Natural killer cell treated with Interleukin-12 subunit alpha and Interleukin-12 subunit beta and Interleukin-15 and Interleukin-18, amount 100 ng/mL, for 72 hours (primary cell): ENCODE results near the gene KATNB1. TPM values are rescaled to one million over a fixed set of nuclear protein-coding genes. Genes with fewer than 3 reads are reported as not detected.
A peak's percentile ranks its signal among the peaks of the same experiment; 100 is the strongest.

Experiments used
- ATAC-seq, 2 donors: fragments of 150-1000 bp; cut with Tn5 transposase in 1 of 2; sonication (Bioruptor Pico), chemical (Tn5 transposase) in 1 of 2; 2 replicates each; pipeline ENCODE4 v1.10.0; 2021
- DNase-seq: peaks from one replicate; pipeline ENCODE4 v3.0.0; 2022; ENCODE audit warnings: low spot score
- H3K27ac Mint-ChIP-seq, 2 donors: 1 replicate in 1 of 2; 2 replicates in 1 of 2; pipeline ENCODE4 v1.8.0; 2022; ENCODE audit warnings: mixed read lengths in 2 of 2, mild to moderate bottlenecking in 1 of 2, moderate library complexity in 1 of 2
- H3K27me3 Mint-ChIP-seq, 2 donors: 1 replicate in 1 of 2; 2 replicates in 1 of 2; pipeline ENCODE4 v1.8.0; 2022; ENCODE audit warnings: mixed read lengths in 2 of 2
- H3K36me3 Mint-ChIP-seq: one replicate; pipeline ENCODE4 v1.8.0; 2022; ENCODE audit warnings: mixed read lengths
- H3K4me1 Mint-ChIP-seq, 2 donors: 1 replicate in 1 of 2; 2 replicates in 1 of 2; pipeline ENCODE4 v1.8.0; 2022; ENCODE audit warnings: low read depth in 2 of 2, mixed read lengths in 2 of 2, mild to moderate bottlenecking in 1 of 2
- H3K4me3 Mint-ChIP-seq: one replicate; pipeline ENCODE4 v1.8.0; 2022; ENCODE audit warnings: mixed read lengths
- H3K9me3 Mint-ChIP-seq: 2 replicates; pipeline ENCODE4 v1.8.0; 2022; ENCODE audit warnings: mixed read lengths
- total RNA-seq, 2 donors: library from RNA; stranded (reverse); gene quantifications; one replicate each; pipeline ENCODE4 v1.2.3, GENCODE V29; 2022

The KATNB1 gene
- total RNA-seq, 2 donors from 2014 or later = 33.7 to 65.3 TPM

GRCh38 chr16:57802341-57803133 lies 67.0 kb downstream of the KATNB1 start, which contains the start of gene KIFC3:
Gene KIFC3, minus strand, starts transcription at chr16:57802491. Its CDS starts 4,248 bp downstream, at chr16:57798243.
- peak; percentile 88 to 91 for ATAC-seq
- H3K9me3 Mint-ChIP-seq = no peaks in the 10 kb centered on the region
- no peaks in the 10 kb centered on the region for H3K27me3 Mint-ChIP-seq
- peak within 1 kb of the TSS; percentile 90 for H3K4me3 Mint-ChIP-seq
- DNase-seq = peak; percentile 90
- peaks cover 31 to 33% of the 10 kb centered on the region in 2 donors for H3K4me1 Mint-ChIP-seq
- peak within 1 kb of the TSS; percentile 59 to 69 for H3K27ac Mint-ChIP-seq
- H3K36me3 Mint-ChIP-seq = no peaks in the 10 kb centered on the region

GRCh38 chr16:57803134-57803990 lies 67.8 kb downstream of the KATNB1 start:
- H3K9me3 Mint-ChIP-seq = no peaks in the 10 kb centered on the region
- peak overlapping the region; percentile 59 to 69 for H3K27ac Mint-ChIP-seq
- no peaks in the 10 kb centered on the region for H3K27me3 Mint-ChIP-seq
- no peaks in the 10 kb centered on the region for H3K36me3 Mint-ChIP-seq
- DNase-seq (no peak), ATAC-seq (no peak)
- H3K4me3 Mint-ChIP-seq = peak overlapping the region; percentile 90
- peaks cover 37 to 41% of the 10 kb centered on the region in 2 donors for H3K4me1 Mint-ChIP-seq

GRCh38 chr16:57804111-57804837 lies 68.7 kb downstream of the KATNB1 start:
- Mint-ChIP-seq H3K36me3 (no peaks in the 10 kb centered on the region), H3K27me3 (no peaks in the 10 kb centered on the region), H3K9me3 (no peaks in the 10 kb centered on the region), H3K4me1 (peaks cover 35 to 39% of the 10 kb centered on the region in 2 donors), H3K4me3 (no peak overlapping the region), H3K27ac (no peak overlapping the region)
- no peak for ATAC-seq
- DNase-seq = no peak

GRCh38 chr16:57805176-57805575 lies 69.6 kb downstream of the KATNB1 start:
- no peaks in the 10 kb centered on the region for H3K36me3 Mint-ChIP-seq
- peaks cover 35 to 39% of the 10 kb centered on the region in 2 donors for H3K4me1 Mint-ChIP-seq
- H3K4me3 Mint-ChIP-seq = no peak overlapping the region
- no peaks in the 10 kb centered on the region for H3K27me3 Mint-ChIP-seq
- H3K27ac Mint-ChIP-seq = no peak overlapping the region
- no peak for ATAC-seq
- no peak for DNase-seq
- no peaks in the 10 kb centered on the region for H3K9me3 Mint-ChIP-seq

Other genes with a start within 250 kb of the KATNB1 start
- 1 to 10 TPM; 4.2 to 6.5 TPM for gene DOK4, start 249.3 kb upstream of the KATNB1 start, total RNA-seq
- 10 to 100 TPM; 13.9 to 21.5 TPM for gene CCDC102A, start 199.2 kb upstream of the KATNB1 start, total RNA-seq
- 10 to 100 TPM; 86.8 to 95.0 TPM for gene ADGRG5, start 193.1 kb upstream of the KATNB1 start, total RNA-seq
- gene ADGRG1, start 107.1 kb upstream of the KATNB1 start, total RNA-seq = 10 to 100 TPM in 1 of 2 donors, 1 to 10 TPM in 1; 4.8 to 13.7 TPM
- gene ADGRG3, start 67.5 kb upstream of the KATNB1 start, total RNA-seq = 10 to 100 TPM; 25.4 to 28.9 TPM
- gene DRC7, start 41.0 kb upstream of the KATNB1 start, total RNA-seq = not detected
- gene KIFC3, start 66.7 kb downstream of the KATNB1 start, total RNA-seq = 10 to 100 TPM in 1 of 2 donors, 1 to 10 TPM in 1; 2.5 to 10.0 TPM
- gene CNGB1, start 235.4 kb downstream of the KATNB1 start, total RNA-seq = not detected